ENCODE data around the gene ADGRG6. TPM values are rescaled to one million over a fixed set of nuclear protein-coding genes. Genes with fewer than 3 reads are reported as not detected.
A peak's percentile ranks its signal among the peaks of the same experiment; 100 is the strongest.

Gene ADGRG6
- total and polyA plus RNA-seq, 2 of the 8 experiments (the other 6 are each of a cell fraction or from before 2014, with no cell fraction given) = 1.1 to 6.2 TPM

- WGBS, 2 experiments (ENCODE audit: extremely low coverage in 1 of 2, insufficient coverage in 1 of 2, insufficient read length in 1 of 2, insufficient replicate concordance in 2 of 2, low coverage in 1 of 2, low lambda C conversion rate in 2 of 2, missing lambda C conversion rate in 1 of 2) = 98% methylated on average over 4 of the region's 4 CpGs; no CpG with 5 or more reads in 1 of the 2 experiments
- no peak overlapping the region for H3K4me2 ChIP-seq (ENCODE audit: insufficient read depth in 1 of 2, low read depth in 2 of 2, low read length in 2 of 2)
- CTCF ChIA-PET (ENCODE audit: partially characterized antibody) = interaction anchor here (0.7 to 3.1 kb wide), 19 partner anchors 9 to 242 kb away, joined by 3 to 20 read pairs (median 3); partner anchors contain the start of gene ADGRG6
- FAIRE-seq (no peak), DNase-seq (ENCODE audit: low read depth in 1 of 2, low spot score in 2 of 2) (no peak)
- H2BK120ac ChIP-seq (replicated peaks; ENCODE audit: low read depth, low read length) = no peak overlapping the region
- no peak overlapping the region for H3K23ac ChIP-seq (ENCODE audit: insufficient read length)
- no peak overlapping the region for H3K27ac ChIP-seq (ENCODE audit: low read depth, low read length)
- H3K79me1 ChIP-seq (ENCODE audit: low read depth, low read length) = no peaks in the 10 kb centered on the region
- POLR2A ChIA-PET (ENCODE audit: partially characterized antibody) = no interaction called here
- H2AK5ac ChIP-seq (ENCODE audit: low read depth, low read length) = no peak overlapping the region
- H3K27me3 ChIP-seq (replicated peaks in 1 of 4; ENCODE audit: control insufficient read depth in 3 of 4, extremely low read depth in 1 of 4, insufficient read depth in 3 of 4, low read length in 3 of 4) = no peaks in the 10 kb centered on the region
- H4K5ac ChIP-seq (ENCODE audit: insufficient read length, low read depth, low read length) = no peak overlapping the region
- H3K18ac ChIP-seq (ENCODE audit: extremely low read depth, low read length) = no peak overlapping the region
- no peak overlapping the region for H2BK20ac ChIP-seq (ENCODE audit: low read length)
- H3K36me3 ChIP-seq (ENCODE audit: control insufficient read depth in 2 of 4, insufficient read depth in 4 of 4, low read length in 3 of 4) = no peaks in the 10 kb centered on the region
- no peak overlapping the region for H3K56ac ChIP-seq (replicated peaks; ENCODE audit: insufficient read length, low read depth, low read length)
- H3K23me2 ChIP-seq (ENCODE audit: low read depth, low read length) = no peaks in the 10 kb centered on the region
- no peak overlapping the region for H4K91ac ChIP-seq (replicated peaks; ENCODE audit: insufficient read length, low read length)
- H3K79me2 ChIP-seq (ENCODE audit: control insufficient read depth in 1 of 2, insufficient read depth in 2 of 2, low read length in 2 of 2) = no peaks in the 10 kb centered on the region
- peak overlapping the region; percentile 80 for H3K14ac ChIP-seq (ENCODE audit: insufficient read length)
- no peak overlapping the region for H3K4me3 ChIP-seq (ENCODE audit: extremely low read depth in 1 of 4, insufficient read depth in 2 of 4, low read depth in 3 of 4, low read length in 4 of 4)
- no peak overlapping the region for H2BK12ac ChIP-seq (ENCODE audit: low read depth, low read length)
- H2BK15ac ChIP-seq (ENCODE audit: low read length) = no peak overlapping the region
- H4K20me1 ChIP-seq (replicated peaks in 1 of 2; ENCODE audit: control insufficient read depth in 1 of 2, insufficient read depth in 2 of 2, low read length in 2 of 2) = no peaks in the 10 kb centered on the region
- no peaks in the 10 kb centered on the region for H3K9me3 ChIP-seq (ENCODE audit: insufficient read depth in 2 of 2, low read depth in 1 of 2, low read length in 1 of 2)
- H4K8ac ChIP-seq (ENCODE audit: extremely low read depth, insufficient read depth, low read length) = no peak overlapping the region
- no peak overlapping the region for H2BK5ac ChIP-seq (ENCODE audit: low read depth, low read length)
- no peaks in the 10 kb centered on the region for H3K4me1 ChIP-seq (replicated peaks in 1 of 4; ENCODE audit: control insufficient read depth in 3 of 4, insufficient read depth in 4 of 4, low read length in 3 of 4)
- H3K9ac ChIP-seq (replicated peaks in 1 of 4; ENCODE audit: extremely low read depth in 1 of 4, low read depth in 3 of 4, low read length in 3 of 4) = no peak overlapping the region
- no peak overlapping the region for H2AFZ ChIP-seq (ENCODE audit: low read length)
- H3K4ac ChIP-seq (replicated peaks; ENCODE audit: insufficient read length, low read depth, low read length) = no peak overlapping the region
- TF ChIP-seq RNF2 (IDR thresholded peaks at IDR 0.05; ENCODE audit: borderline replicate concordance, low read depth, low read length, missing control alignments, poor library complexity, severe bottlenecking) (no peak), FOSL1 (IDR thresholded peaks at IDR 0.05; ENCODE audit: insufficient read depth, low read depth, low read length) (no peak), CHD1 (IDR thresholded peaks at IDR 0.05; ENCODE audit: low read depth, low read length) (no peak), EP300 (IDR thresholded peaks at IDR 0.05; ENCODE audit: borderline replicate concordance in 1 of 2, low read depth in 2 of 2, low read length in 2 of 2) (no peak), PHF8 (conservative IDR thresholded peaks at IDR 0.05; ENCODE audit: low read depth, low read length) (no peak), NRF1 (IDR thresholded peaks at IDR 0.05; ENCODE audit: low read depth, low read length) (no peak), GTF2F1 (IDR thresholded peaks at IDR 0.05; ENCODE audit: borderline replicate concordance, low read depth, low read length) (no peak), KDM1A (IDR thresholded peaks at IDR 0.05; ENCODE audit: borderline replicate concordance, low read length) (no peak), BACH1 (IDR thresholded peaks at IDR 0.05; ENCODE audit: low read length) (no peak), SP1 (IDR thresholded peaks at IDR 0.05; ENCODE audit: low read depth, low read length) (no peak), POU5F1 (IDR thresholded peaks at IDR 0.05; ENCODE audit: low read depth, low read length) (no peak), SUZ12 (IDR thresholded peaks at IDR 0.05; ENCODE audit: low read length) (no peak), GABPA (IDR thresholded peaks at IDR 0.05; ENCODE audit: borderline replicate concordance, insufficient read depth, low read length) (no peak), SP2 (IDR thresholded peaks at IDR 0.05; ENCODE audit: low read length) (no peak), EGR1 (IDR thresholded peaks at IDR 0.05; ENCODE audit: borderline replicate concordance, low read depth, low read length) (no peak)
Measured at GRCh38 chr6:142386657-142387056, 84.8 kb downstream of the ADGRG6 start.

All from H1 (cell line).